Measurements from ENCODE around the gene EGFL7. TPM values are rescaled to one million over a fixed set of nuclear protein-coding genes. Genes with fewer than 3 reads are reported as not detected.

Gene EGFL7
- total RNA-seq, 1 donor from 2014 or later, result 16.3 TPM

- Mint-ChIP-seq H3K27me3 (peaks cover 3% of the 10 kb centered on the region), H3K4me1 (ENCODE audit: low read depth) (peaks cover 4% of the 10 kb centered on the region), H3K9me3 (ENCODE audit: low read depth) (no peaks in the 10 kb centered on the region), H3K36me3 (ENCODE audit: insufficient read depth) (peaks cover 5% of the 10 kb centered on the region), H3K27ac (no peak overlapping the region), H3K4me3 (ENCODE audit: low read depth) (no peak overlapping the region)
- DNase-seq (ENCODE audit: low spot score, unreplicated experiment), result no peak
- no peak for TF ChIP-seq CTCF (IDR thresholded peaks at IDR 0.05; ENCODE audit: unreplicated experiment)
Observed at GRCh38 chr9:136714893-136715274, 52.2 kb downstream of the EGFL7 start.

- H3K36me3 Mint-ChIP-seq (ENCODE audit: insufficient read depth), result peaks cover 7% of the 10 kb centered on the region
- no peaks in the 10 kb centered on the region for H3K27me3 Mint-ChIP-seq
- TF ChIP-seq CTCF (IDR thresholded peaks at IDR 0.05; ENCODE audit: unreplicated experiment), result no peak
- H3K4me1 Mint-ChIP-seq (ENCODE audit: low read depth), result peaks cover 3% of the 10 kb centered on the region
- no peaks in the 10 kb centered on the region for H3K9me3 Mint-ChIP-seq (ENCODE audit: low read depth)
- no peak overlapping the region for H3K4me3 Mint-ChIP-seq (ENCODE audit: low read depth)
- DNase-seq (ENCODE audit: low spot score, unreplicated experiment), result no peak
- H3K27ac Mint-ChIP-seq, result no peak overlapping the region
Observed at GRCh38 chr9:136717399-136717798, 54.7 kb downstream of the EGFL7 start.

GRCh38 chr9:136718345-136719194 lies 55.9 kb downstream of the EGFL7 start:
- peaks cover 8% of the 10 kb centered on the region for H3K36me3 Mint-ChIP-seq (ENCODE audit: insufficient read depth)
- no peak for DNase-seq (ENCODE audit: low spot score, unreplicated experiment)
- H3K4me3 Mint-ChIP-seq (ENCODE audit: low read depth), result no peak overlapping the region
- no peak for TF ChIP-seq CTCF (IDR thresholded peaks at IDR 0.05; ENCODE audit: unreplicated experiment)
- H3K27me3 Mint-ChIP-seq, result no peaks in the 10 kb centered on the region
- no peaks in the 10 kb centered on the region for H3K9me3 Mint-ChIP-seq (ENCODE audit: low read depth)
- no peaks in the 10 kb centered on the region for H3K4me1 Mint-ChIP-seq (ENCODE audit: low read depth)
- no peak overlapping the region for H3K27ac Mint-ChIP-seq

GRCh38 chr9:136719195-136719880 lies 56.6 kb downstream of the EGFL7 start:
- H3K4me3 Mint-ChIP-seq (ENCODE audit: low read depth), result no peak overlapping the region
- no peak overlapping the region for H3K27ac Mint-ChIP-seq
- no peak for DNase-seq (ENCODE audit: low spot score, unreplicated experiment)
- H3K9me3 Mint-ChIP-seq (ENCODE audit: low read depth), result no peaks in the 10 kb centered on the region
- peaks cover under 1% of the 10 kb centered on the region for H3K4me1 Mint-ChIP-seq (ENCODE audit: low read depth)
- no peaks in the 10 kb centered on the region for H3K27me3 Mint-ChIP-seq
- H3K36me3 Mint-ChIP-seq (ENCODE audit: insufficient read depth), result peaks cover 14% of the 10 kb centered on the region
- TF ChIP-seq CTCF (IDR thresholded peaks at IDR 0.05; ENCODE audit: unreplicated experiment), result no peak

- Mint-ChIP-seq H3K27ac (no peak overlapping the region), H3K9me3 (ENCODE audit: low read depth) (no peaks in the 10 kb centered on the region), H3K4me1 (ENCODE audit: low read depth) (peaks cover 3% of the 10 kb centered on the region), H3K36me3 (ENCODE audit: insufficient read depth) (peaks cover 15% of the 10 kb centered on the region), H3K4me3 (ENCODE audit: low read depth) (no peak overlapping the region), H3K27me3 (no peaks in the 10 kb centered on the region)
- DNase-seq (ENCODE audit: low spot score, unreplicated experiment), result no peak
- no peak for TF ChIP-seq CTCF (IDR thresholded peaks at IDR 0.05; ENCODE audit: unreplicated experiment)
Observed at GRCh38 chr9:136720251-136720897, 57.7 kb downstream of the EGFL7 start.
